ENCODE results near the gene TGFBR3. TPM values are rescaled to one million over a fixed set of nuclear protein-coding genes. Genes with fewer than 3 reads are reported as not detected.

Gene TGFBR3
- total RNA-seq, 1 experiment from 2014 or later, result 2.3 TPM

DNA sequence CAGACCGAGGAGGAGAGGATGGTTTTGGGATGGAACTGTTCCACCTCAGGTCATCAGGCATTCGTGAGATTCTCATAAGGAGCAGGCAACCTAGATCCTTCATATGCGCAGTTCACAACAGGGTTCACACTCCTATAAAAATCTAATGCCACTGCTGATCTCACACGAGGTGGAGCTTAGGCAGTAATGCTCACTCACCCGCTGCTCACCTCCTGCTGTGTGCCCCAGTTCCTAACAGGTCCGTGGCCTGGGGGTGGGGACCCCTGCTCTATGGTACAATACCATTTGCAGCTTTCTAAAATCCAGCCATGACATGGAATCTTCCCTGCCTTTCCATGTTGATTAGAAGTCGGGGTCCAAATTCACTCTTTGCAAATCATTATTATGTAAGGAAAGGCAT is 72.1 kb downstream of the TGFBR3 start:
- Histone ChIP-seq H3K27me3 (ENCODE audit: control insufficient read depth, insufficient read depth, low read length) (no peaks in the 10 kb centered on the region), H3K4me3 (ENCODE audit: insufficient read depth, low read depth, low read length) (no peak overlapping the region), H3K36me3 (replicated peaks; ENCODE audit: control insufficient read depth, insufficient read depth, low read length) (no peaks in the 10 kb centered on the region)
- no peak for DNase-seq

DNA sequence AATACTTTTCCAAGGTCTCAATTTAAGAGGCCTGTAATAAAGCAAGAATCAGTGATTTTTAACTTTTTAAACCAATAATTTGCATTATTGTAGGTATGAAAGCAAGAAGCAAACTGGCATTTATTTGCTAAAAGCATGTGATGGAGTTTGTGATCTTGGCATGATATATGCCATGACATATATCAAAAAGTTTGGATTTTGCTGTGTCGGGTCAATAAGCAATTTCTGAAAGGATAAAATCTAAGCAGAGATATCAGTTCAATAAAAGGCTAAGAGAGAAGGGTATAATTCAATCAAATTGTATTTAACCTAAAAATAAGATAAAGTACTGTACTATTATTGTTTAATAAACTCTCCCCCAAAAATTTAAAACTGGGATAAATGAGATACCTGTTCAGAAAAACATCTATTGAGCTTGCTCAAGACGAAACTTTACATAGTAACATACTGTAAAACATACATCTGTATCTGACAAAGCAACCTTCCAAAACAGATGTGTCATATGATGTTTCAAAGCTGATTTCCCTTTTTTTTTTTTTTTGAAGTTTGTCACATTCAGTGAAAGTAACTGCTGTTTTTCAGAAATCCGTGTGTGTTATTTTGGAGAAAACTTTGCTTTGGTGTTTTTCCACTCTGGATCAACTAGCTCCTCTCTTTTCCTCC is 74.5 kb downstream of the TGFBR3 start:
- no peak for DNase-seq
- Histone ChIP-seq H3K4me3 (ENCODE audit: insufficient read depth, low read depth, low read length) (no peak overlapping the region), H3K36me3 (replicated peaks; ENCODE audit: control insufficient read depth, insufficient read depth, low read length) (no peaks in the 10 kb centered on the region), H3K27me3 (ENCODE audit: control insufficient read depth, insufficient read depth, low read length) (no peaks in the 10 kb centered on the region)

DNA sequence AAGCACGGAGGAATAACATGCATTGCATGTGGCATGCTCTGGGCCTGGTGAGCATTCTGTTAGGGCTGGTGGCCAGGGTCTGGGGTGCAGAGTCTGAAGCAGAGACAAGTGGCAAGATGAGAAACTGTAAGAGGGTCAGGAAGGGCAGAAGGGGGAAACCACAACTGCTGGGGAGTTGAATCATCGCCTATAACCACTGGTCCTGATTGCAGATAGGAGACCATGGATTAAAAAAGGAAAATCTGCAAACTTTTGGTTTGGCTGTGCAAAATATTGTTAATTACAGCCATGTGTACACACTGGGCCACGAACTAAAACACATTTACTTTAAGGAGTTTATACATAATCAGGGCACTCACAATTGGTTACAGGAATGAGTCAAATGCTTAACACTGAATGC is 76.6 kb downstream of the TGFBR3 start:
- DNase-seq, result no peak
- H3K27me3 ChIP-seq (ENCODE audit: control insufficient read depth, insufficient read depth, low read length), result no peaks in the 10 kb centered on the region
- H3K36me3 ChIP-seq (replicated peaks; ENCODE audit: control insufficient read depth, insufficient read depth, low read length), result no peaks in the 10 kb centered on the region
- no peak overlapping the region for H3K4me3 ChIP-seq (ENCODE audit: insufficient read depth, low read depth, low read length)

DNA sequence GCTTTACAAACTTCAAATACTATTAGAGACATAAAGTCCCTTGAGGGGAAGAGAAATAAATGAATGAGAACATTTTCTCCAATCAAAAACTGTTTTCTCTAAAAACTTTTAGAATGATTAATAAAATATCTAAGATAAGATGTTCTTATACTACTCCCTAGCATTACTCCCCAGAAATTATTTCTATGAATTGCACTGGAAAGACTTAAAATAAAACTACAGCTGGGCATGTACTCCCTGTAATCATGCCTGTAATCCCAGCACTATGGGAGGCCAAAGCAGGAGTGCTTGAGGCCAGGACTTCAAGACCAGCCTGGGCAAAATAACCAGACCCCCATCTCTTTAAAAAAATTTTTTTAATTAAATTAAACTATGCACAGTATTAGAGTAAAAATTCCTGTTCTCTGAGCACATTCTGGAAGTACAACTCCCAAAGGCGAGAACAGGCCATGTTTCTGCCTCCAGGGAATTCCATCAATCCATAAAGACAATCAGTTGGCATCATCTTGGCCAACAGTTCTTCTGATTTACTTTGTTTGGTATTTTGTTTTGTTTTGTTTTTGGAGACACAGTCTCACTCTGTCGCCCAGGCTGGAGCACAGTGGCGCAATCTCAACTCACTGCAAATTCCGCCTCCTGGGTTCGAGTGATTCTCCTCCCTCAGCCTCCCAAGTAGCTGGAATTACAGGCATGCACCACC is 77.9 kb downstream of the TGFBR3 start:
- DNase-seq, result no peak
- no peaks in the 10 kb centered on the region for H3K36me3 ChIP-seq (replicated peaks; ENCODE audit: control insufficient read depth, insufficient read depth, low read length)
- no peaks in the 10 kb centered on the region for H3K27me3 ChIP-seq (ENCODE audit: control insufficient read depth, insufficient read depth, low read length)
- H3K4me3 ChIP-seq (ENCODE audit: insufficient read depth, low read depth, low read length), result no peak overlapping the region

DNA sequence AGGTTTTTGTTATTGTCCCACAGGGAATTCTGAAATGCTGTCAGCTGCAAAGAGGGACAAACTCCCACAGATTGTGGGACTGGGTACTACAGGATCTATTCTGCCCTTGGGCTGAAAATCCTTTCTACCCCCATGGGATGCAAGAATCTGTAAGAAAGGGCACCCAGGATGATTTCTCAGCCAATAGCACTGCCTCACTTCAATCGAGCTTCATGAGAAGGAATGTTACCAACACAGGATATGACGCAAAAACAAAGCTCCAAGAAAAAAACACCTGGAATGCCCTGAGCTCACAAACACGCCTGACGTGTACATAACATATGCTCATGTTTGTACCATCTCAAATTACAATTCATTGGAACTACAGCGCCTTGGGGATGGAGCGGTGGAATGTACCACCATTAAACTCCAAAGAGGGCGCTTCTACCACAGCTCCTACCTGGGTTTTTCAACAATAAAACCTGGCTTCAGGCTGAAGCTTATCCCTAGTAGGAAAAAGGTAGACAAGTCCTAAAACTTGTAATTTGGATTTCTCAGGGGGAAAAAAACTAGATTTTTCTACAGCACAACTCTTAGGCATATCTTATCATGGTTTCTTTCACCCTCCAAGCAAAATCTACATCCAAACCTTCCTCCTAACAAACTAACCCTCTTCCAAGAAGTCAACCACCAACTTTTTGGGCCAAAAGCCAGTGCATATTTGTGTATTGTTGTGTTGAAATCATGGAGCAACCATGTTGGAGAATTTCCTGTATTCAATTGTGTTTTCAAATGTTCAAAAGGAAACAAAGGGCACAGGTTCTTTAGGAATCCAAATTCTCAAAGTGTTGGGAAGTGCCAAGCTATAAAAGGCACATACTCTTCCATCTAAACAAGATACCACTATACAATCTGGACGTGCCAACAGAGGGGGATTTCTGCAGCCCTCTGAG is 78.9 kb downstream of the TGFBR3 start:
- H3K27me3 ChIP-seq (ENCODE audit: control insufficient read depth, insufficient read depth, low read length), result no peaks in the 10 kb centered on the region
- H3K4me3 ChIP-seq (ENCODE audit: insufficient read depth, low read depth, low read length), result no peak overlapping the region
- DNase-seq, result no peak
- no peaks in the 10 kb centered on the region for H3K36me3 ChIP-seq (replicated peaks; ENCODE audit: control insufficient read depth, insufficient read depth, low read length)

DNA sequence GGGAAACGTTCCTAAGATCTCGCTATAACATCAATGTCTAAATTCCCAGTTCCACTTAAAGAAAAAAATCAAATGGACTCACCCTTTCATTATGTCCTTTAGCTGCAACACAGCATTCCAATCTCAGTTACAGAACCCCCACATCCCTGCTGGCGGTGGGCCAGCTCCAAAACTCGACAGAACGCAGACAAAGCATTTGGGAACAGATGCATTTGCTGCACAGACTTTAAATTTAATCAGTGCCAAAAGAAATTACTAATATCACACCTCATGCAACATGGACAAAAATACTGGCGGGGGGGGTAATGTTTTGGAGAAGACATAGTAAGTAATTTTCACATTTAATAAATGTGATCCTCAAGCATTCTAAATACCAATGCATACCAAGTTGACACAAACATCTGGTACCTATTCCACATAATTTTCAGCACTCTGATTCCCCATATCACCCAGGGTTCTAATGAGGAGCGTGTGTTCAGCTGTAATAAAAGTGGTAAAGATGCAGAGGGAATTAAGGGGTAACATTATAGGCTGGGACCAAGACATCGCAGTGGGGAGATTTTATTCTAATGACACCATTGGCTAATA is 79.7 kb downstream of the TGFBR3 start:
- DNase-seq, result no peak
- no peaks in the 10 kb centered on the region for H3K36me3 ChIP-seq (replicated peaks; ENCODE audit: control insufficient read depth, insufficient read depth, low read length)
- no peak overlapping the region for H3K4me3 ChIP-seq (ENCODE audit: insufficient read depth, low read depth, low read length)
- no peaks in the 10 kb centered on the region for H3K27me3 ChIP-seq (ENCODE audit: control insufficient read depth, insufficient read depth, low read length)

DNA sequence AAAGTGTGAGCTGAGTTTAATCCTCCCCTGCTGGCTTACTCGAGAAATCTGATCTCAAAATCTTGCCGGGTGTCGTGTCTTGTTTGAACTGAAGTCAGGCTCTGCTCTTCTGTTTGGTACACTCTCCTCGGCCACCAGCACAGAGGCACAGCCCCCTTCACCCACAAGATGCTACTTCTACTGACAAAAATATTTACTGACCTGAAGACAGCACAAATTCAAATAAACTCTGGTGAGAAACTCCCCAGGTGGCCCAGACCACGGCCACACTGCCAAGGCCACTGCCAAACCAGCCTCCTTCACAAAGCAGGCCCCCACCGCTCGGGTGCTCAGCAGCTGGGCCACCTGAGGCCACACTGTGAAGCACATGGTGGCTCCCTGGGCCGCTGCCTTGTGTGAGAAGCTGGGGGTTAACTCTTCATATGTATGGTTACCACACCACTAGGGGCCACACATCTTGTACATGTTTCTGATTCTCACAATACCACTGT is 80.6 kb downstream of the TGFBR3 start:
- no peak for DNase-seq

DNA sequence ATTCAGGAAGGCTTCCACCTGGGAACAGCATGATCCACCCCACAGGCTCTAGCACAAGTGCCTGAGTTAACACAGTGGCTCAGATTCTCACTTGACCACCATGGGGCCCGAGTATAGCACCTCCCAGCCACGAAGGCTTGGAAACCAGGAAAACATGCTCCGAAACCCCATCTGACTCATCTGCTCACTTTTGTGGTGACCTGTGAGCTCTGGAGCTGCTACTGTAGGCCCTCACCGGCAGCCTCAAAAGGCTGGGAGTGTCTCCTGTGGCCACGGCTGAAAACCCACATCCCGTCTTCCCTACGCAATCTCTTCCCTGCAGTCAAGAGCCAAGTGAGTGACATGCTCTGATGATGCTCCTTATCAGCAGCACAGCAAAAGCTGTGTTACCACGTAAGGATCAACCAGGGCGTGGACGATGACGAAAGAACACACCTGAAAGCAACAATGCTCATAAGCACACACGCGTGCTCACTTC is 81.4 kb downstream of the TGFBR3 start:
- no peaks in the 10 kb centered on the region for H3K27me3 ChIP-seq (ENCODE audit: control insufficient read depth, insufficient read depth, low read length)
- H3K4me3 ChIP-seq (ENCODE audit: insufficient read depth, low read depth, low read length), result no peak overlapping the region
- H3K36me3 ChIP-seq (replicated peaks; ENCODE audit: control insufficient read depth, insufficient read depth, low read length), result no peaks in the 10 kb centered on the region
- no peak for DNase-seq

More for the DNA sequence above, 80.6 kb downstream of the TGFBR3 start:
- Histone ChIP-seq H3K27me3 (ENCODE audit: control insufficient read depth, insufficient read depth, low read length) (no peaks in the 10 kb centered on the region), H3K4me3 (ENCODE audit: insufficient read depth, low read depth, low read length) (no peak overlapping the region), H3K36me3 (replicated peaks; ENCODE audit: control insufficient read depth, insufficient read depth, low read length) (no peaks in the 10 kb centered on the region)

DNA sequence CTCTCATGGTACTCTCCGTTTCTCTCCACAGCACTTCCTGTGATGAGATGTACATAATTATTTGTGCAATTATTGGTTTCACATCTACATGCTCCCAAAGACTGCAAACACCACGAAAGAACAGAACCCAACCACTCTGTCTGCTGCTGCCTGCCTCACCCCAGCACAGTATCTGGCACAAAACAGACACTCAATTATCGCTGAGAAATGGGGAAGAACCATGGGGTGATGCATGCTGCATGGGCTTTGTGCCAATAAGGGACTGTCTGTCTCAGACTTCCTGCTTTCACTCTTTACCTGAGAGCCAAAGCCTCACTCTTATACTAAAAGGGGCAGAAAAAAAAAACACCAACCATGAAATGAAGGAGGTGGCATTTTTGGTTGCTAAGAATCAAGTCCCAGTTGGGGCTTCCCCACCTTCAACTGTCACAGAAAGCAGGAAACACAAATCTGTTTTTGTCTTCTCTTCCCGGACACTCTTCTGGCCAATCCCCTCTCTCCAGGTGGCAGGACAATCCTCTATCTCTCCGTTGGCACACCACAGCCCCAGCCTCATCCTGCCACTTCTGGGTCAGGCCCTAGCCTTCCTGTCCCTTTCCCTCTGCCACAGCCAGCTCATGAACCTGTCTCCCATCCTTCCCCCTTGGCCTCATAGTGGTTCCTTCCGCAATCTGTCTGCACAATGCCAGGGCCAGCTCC is 82.0 kb downstream of the TGFBR3 start:
- Histone ChIP-seq H3K4me3 (ENCODE audit: insufficient read depth, low read depth, low read length) (no peak overlapping the region), H3K36me3 (replicated peaks; ENCODE audit: control insufficient read depth, insufficient read depth, low read length) (no peaks in the 10 kb centered on the region), H3K27me3 (ENCODE audit: control insufficient read depth, insufficient read depth, low read length) (no peaks in the 10 kb centered on the region)
- DNase-seq, result no peak

DNA sequence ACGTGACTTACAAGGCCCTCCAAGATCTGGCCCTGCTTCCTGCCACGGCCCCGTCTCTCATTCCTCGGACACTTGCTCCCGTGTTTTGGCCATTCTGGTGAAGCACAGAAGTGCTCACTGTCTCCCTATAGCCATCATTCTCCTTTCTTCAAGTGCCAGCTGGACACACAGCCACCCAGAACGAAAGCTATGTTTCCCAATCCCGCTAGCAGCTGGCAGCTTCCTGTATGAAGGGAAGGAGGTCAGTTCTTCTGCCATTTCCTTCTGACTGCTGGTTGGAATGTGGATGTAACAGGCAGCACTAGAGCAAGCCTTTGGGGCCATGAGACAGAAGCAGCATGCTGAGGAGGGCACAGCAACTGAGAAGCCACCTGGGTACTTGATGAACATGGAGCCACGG is 82.8 kb downstream of the TGFBR3 start:
- Histone ChIP-seq H3K27me3 (ENCODE audit: control insufficient read depth, insufficient read depth, low read length) (no peaks in the 10 kb centered on the region), H3K36me3 (replicated peaks; ENCODE audit: control insufficient read depth, insufficient read depth, low read length) (no peaks in the 10 kb centered on the region), H3K4me3 (ENCODE audit: insufficient read depth, low read depth, low read length) (no peak overlapping the region)
- no peak for DNase-seq

DNA sequence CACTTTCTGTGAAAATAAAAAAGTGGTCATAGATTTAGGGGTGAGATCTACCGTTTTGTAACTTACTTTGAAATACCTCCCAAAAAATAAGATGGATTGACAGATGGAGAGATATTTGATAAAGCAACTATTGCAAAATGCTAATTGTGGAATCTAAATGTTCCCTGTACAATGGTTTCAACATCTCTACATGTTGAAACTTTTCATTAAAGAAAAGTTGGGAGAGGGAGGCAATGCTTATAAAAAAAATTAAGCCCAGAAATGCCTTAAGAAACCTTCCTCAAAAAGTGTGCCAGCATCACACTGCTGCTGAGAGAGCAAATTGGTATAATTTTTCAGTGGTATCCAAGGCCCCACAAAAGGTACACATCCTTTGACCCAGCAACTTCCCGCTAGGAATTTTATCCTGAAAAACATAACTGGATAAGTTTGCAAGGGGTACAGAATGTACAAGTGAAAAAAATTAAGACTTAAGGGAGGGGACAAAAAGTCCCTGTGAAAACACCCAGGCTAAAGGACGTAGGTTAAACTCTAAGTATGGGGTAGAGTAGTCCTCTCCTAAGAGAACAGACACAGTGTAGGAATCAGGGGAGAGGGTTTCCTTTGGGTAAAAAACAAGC is 84.3 kb downstream of the TGFBR3 start:
- Histone ChIP-seq H3K36me3 (replicated peaks; ENCODE audit: control insufficient read depth, insufficient read depth, low read length) (no peaks in the 10 kb centered on the region), H3K4me3 (ENCODE audit: insufficient read depth, low read depth, low read length) (no peak overlapping the region), H3K27me3 (ENCODE audit: control insufficient read depth, insufficient read depth, low read length) (no peaks in the 10 kb centered on the region)
- DNase-seq, result no peak

DNA sequence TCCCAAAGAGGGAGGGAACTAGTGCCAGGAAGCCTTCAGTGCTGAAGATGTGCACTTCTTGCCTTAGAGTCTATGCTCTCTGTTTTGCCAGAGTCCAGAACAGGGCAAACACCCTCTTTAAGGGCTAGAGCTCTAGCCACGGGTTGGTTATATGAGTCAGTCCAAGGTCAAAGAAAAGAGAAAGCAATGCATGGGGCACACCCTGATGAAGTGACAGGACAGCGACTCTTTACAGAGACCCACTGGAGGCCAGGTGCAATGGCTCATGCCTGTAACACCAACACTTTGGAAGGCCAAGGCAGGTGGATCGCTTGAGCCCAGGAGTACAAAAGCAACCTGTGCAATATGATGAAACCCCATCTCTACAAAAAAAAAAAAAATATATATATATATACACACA is 86.1 kb downstream of the TGFBR3 start:
- Histone ChIP-seq H3K4me3 (ENCODE audit: insufficient read depth, low read depth, low read length) (no peak overlapping the region), H3K27me3 (ENCODE audit: control insufficient read depth, insufficient read depth, low read length) (no peaks in the 10 kb centered on the region), H3K36me3 (replicated peaks; ENCODE audit: control insufficient read depth, insufficient read depth, low read length) (no peaks in the 10 kb centered on the region)
- no peak for DNase-seq

DNA sequence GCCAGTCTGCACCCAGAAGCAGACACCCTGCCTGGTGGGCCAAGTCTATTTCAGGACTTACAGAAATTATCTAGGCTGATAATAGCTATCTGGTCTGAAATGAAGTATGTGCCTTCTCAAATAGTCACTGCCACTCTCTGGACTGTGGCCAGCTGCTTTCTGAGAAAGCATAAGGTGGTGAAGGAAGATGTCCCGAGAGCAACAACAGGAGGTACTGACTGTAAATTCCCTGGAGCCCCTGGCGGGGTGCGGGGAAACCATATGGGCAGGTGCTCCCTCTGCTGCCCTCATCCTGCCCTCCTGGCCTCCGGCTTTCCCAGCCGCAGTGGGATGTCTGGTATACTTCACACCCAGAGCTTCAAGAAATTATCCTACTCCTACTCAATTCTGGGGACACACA is 86.8 kb downstream of the TGFBR3 start:
- Histone ChIP-seq H3K4me3 (ENCODE audit: insufficient read depth, low read depth, low read length) (no peak overlapping the region), H3K36me3 (replicated peaks; ENCODE audit: control insufficient read depth, insufficient read depth, low read length) (no peaks in the 10 kb centered on the region), H3K27me3 (ENCODE audit: control insufficient read depth, insufficient read depth, low read length) (no peaks in the 10 kb centered on the region)
- DNase-seq, result peak; percentile 38
